Skeletal muscle tissue (tissue), 4 donors: ENCODE data around the gene GOLT1A. TPM values are rescaled to one million over a fixed set of nuclear protein-coding genes. Genes with fewer than 3 reads are reported as not detected.

Source experiments
- H3K27ac ChIP-seq: one replicate; pipeline ENCODE4 v1.7.0; 2013; ENCODE audit warnings: mild to moderate bottlenecking, low read depth, low read length, inconsistent platforms
- H3K27me3 ChIP-seq, 3 donors: one replicate each; pipeline ENCODE4 v1.7.0; 2013; ENCODE audit warnings: low read length in 3 of 3; ENCODE audit not compliant: control insufficient read depth in 3 of 3, insufficient read depth in 3 of 3
- H3K36me3 ChIP-seq, 3 donors: one replicate each; pipeline ENCODE4 v1.7.0; 2013; ENCODE audit warnings: low read length in 3 of 3; ENCODE audit not compliant: control insufficient read depth in 3 of 3, insufficient read depth in 3 of 3
- H3K4me1 ChIP-seq, 3 donors: one replicate each; pipeline ENCODE4 v1.7.0; 2013; ENCODE audit warnings: low read length in 3 of 3, mild to moderate bottlenecking in 3 of 3; ENCODE audit not compliant: control insufficient read depth in 3 of 3, insufficient read depth in 3 of 3
- H3K4me3 ChIP-seq, 3 donors: one replicate each; pipeline ENCODE4 v1.7.0; 2013; ENCODE audit warnings: low read length in 3 of 3
- H3K9ac ChIP-seq, 3 donors: one replicate each; pipeline ENCODE4 v1.7.0; 2013; ENCODE audit warnings: low read length in 3 of 3, mild to moderate bottlenecking in 3 of 3, moderate library complexity in 2 of 3, low read depth in 1 of 3
- H3K9me3 ChIP-seq, 3 donors: one replicate each; pipeline ENCODE4 v1.7.0; 2013; ENCODE audit warnings: low read length in 3 of 3; ENCODE audit not compliant: control insufficient read depth in 3 of 3
- total RNA-seq: library from RNA; depleted of rRNA; stranded (reverse); fragments of >200 nt; gene quantifications from one replicate; pipeline ENCODE4 v1.2.3, GENCODE V29; 2014
- donor health status: Osteomylitis.

The GOLT1A gene
- total RNA-seq, 1 donor from 2014 or later, result not detected

- Histone ChIP-seq H3K4me1 (peaks cover 21 to 38% (median 24%) of the 10 kb centered on the region in 3 donors), H3K27me3 (peaks cover 8 to 31% (median 8%) of the 10 kb centered on the region in 3 donors), H3K36me3 (no peaks in the 10 kb centered on the region), H3K9me3 (no peaks in the 10 kb centered on the region), H3K27ac (no peak overlapping the region), H3K4me3 (no peak overlapping the region), H3K9ac (no peak overlapping the region)
These were observed 16.7 kb downstream of the GOLT1A start for GRCh38 chr1:204197068-204197467.

- no peak within 1 kb of the TSS for H3K9ac ChIP-seq
- H3K27ac ChIP-seq, result no peak within 1 kb of the TSS
These were observed 17.6 kb downstream of the GOLT1A start, which contains the start of gene KISS1 for GRCh38 chr1:204196068-204196795. TSS of gene KISS1 (minus strand) at chr1:204196491. CDS start at chr1:204192876, 3,615 bp downstream.

GRCh38 chr1:204194771-204195170, 19.0 kb downstream of the GOLT1A start:
- no peak overlapping the region for H3K27ac ChIP-seq
- H3K27me3 ChIP-seq, result peaks cover 5 to 32% (median 8%) of the 10 kb centered on the region in 3 donors
- H3K4me1 ChIP-seq, result peaks cover 20 to 43% (median 25%) of the 10 kb centered on the region in 3 donors
- H3K9me3 ChIP-seq, result no peaks in the 10 kb centered on the region
- no peak overlapping the region for H3K4me3 ChIP-seq
- no peaks in the 10 kb centered on the region for H3K36me3 ChIP-seq
- no peak overlapping the region for H3K9ac ChIP-seq

More at GRCh38 chr1:204196068-204196795, 17.6 kb downstream of the GOLT1A start, which contains the start of gene KISS1:
- H3K9me3 ChIP-seq, result no peaks in the 10 kb centered on the region
- H3K4me1 ChIP-seq, result peaks cover 24 to 47% (median 27%) of the 10 kb centered on the region in 3 donors
- no peaks in the 10 kb centered on the region for H3K36me3 ChIP-seq
- H3K27me3 ChIP-seq, result peaks cover 4 to 31% (median 8%) of the 10 kb centered on the region in 3 donors
- H3K4me3 ChIP-seq, result no peak within 1 kb of the TSS

GRCh38 chr1:204194080-204194479, 19.7 kb downstream of the GOLT1A start:
- H3K4me3 ChIP-seq, result no peak overlapping the region
- no peaks in the 10 kb centered on the region for H3K36me3 ChIP-seq
- no peak overlapping the region for H3K9ac ChIP-seq
- peaks cover 13 to 36% (median 19%) of the 10 kb centered on the region in 3 donors for H3K4me1 ChIP-seq
- no peaks in the 10 kb centered on the region for H3K9me3 ChIP-seq
- H3K27me3 ChIP-seq, result peaks cover 12 to 39% (median 12%) of the 10 kb centered on the region in 3 donors
- no peak overlapping the region for H3K27ac ChIP-seq

- Histone ChIP-seq H3K4me1 (peaks cover 2 to 23% (median 7%) of the 10 kb centered on the region in 3 donors), H3K27me3 (peaks cover 19 to 51% (median 20%) of the 10 kb centered on the region in 3 donors), H3K9ac (no peak overlapping the region)
These were observed 21.0 kb downstream of the GOLT1A start for GRCh38 chr1:204192589-204193352.

GRCh38 chr1:204192046-204192445, 21.7 kb downstream of the GOLT1A start:
- Histone ChIP-seq H3K4me1 (peaks cover 2 to 19% (median 7%) of the 10 kb centered on the region in 3 donors), H3K27ac (no peak overlapping the region), H3K27me3 (peaks cover 26 to 57% (median 27%) of the 10 kb centered on the region in 3 donors), H3K4me3 (no peak overlapping the region), H3K9me3 (no peaks in the 10 kb centered on the region), H3K36me3 (no peaks in the 10 kb centered on the region), H3K9ac (no peak overlapping the region)

More at GRCh38 chr1:204192589-204193352, 21.0 kb downstream of the GOLT1A start:
- no peak overlapping the region for H3K4me3 ChIP-seq
- no peak overlapping the region for H3K27ac ChIP-seq
- no peaks in the 10 kb centered on the region for H3K36me3 ChIP-seq
- H3K9me3 ChIP-seq, result no peaks in the 10 kb centered on the region

GRCh38 chr1:204191456-204191855, 22.3 kb downstream of the GOLT1A start:
- no peak overlapping the region for H3K4me3 ChIP-seq
- no peaks in the 10 kb centered on the region for H3K9me3 ChIP-seq
- peaks cover 2 to 19% (median 7%) of the 10 kb centered on the region in 3 donors for H3K4me1 ChIP-seq
- H3K9ac ChIP-seq, result no peak overlapping the region
- no peak overlapping the region for H3K27ac ChIP-seq
- H3K27me3 ChIP-seq, result peaks cover 27 to 56% (median 29%) of the 10 kb centered on the region in 3 donors
- H3K36me3 ChIP-seq, result no peaks in the 10 kb centered on the region

- Histone ChIP-seq H3K36me3 (no peaks in the 10 kb centered on the region), H3K4me3 (no peak overlapping the region), H3K4me1 (peaks cover 2 to 19% (median 7%) of the 10 kb centered on the region in 3 donors), H3K27ac (no peak overlapping the region), H3K27me3 (peaks cover 27 to 55% (median 29%) of the 10 kb centered on the region in 3 donors), H3K9ac (no peak overlapping the region), H3K9me3 (no peaks in the 10 kb centered on the region)
These were observed 23.3 kb downstream of the GOLT1A start for GRCh38 chr1:204190212-204191211.

GRCh38 chr1:204188959-204189639, 24.7 kb downstream of the GOLT1A start:
- no peak overlapping the region for H3K27ac ChIP-seq
- H3K9ac ChIP-seq, result no peak overlapping the region
- no peaks in the 10 kb centered on the region for H3K9me3 ChIP-seq
- peaks cover 22 to 42% (median 29%) of the 10 kb centered on the region in 3 donors for H3K27me3 ChIP-seq
- no peaks in the 10 kb centered on the region for H3K36me3 ChIP-seq
- H3K4me1 ChIP-seq, result peaks cover 2 to 19% (median 7%) of the 10 kb centered on the region in 3 donors
- no peak overlapping the region for H3K4me3 ChIP-seq
